Smooth muscle cell of the brain vasculature (primary cell): ENCODE measurements around the gene SCN3A.

ENCODE experiments used
- DNase-seq: peaks from one replicate; pipeline ENCODE4 v3.0.0-alpha.2; 2012; ENCODE audit warnings: low read depth, low spot score

Gene SCN3A

GRCh38 chr2:165191096-165191728 lies 12.6 kb downstream of the SCN3A start:
- DNase-seq: no peak

DNA sequence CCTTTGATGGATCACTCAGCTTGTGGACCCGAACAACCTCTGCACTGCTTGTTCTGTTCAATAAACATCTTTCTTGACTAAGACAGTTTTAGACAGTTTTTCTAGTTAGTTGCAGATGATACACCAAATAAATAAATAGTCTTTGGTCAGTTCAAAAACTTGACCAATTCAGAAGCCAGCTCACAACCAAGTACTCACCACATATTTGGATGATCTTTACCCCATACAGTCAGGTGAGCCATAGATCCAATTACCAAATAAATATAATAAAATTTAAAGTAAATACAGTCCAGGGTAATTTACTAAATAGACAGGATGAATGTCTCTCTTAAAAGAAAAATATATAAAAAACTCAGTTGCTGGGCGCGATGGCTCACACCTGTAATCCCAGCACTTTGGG lies 18.2 kb downstream of the SCN3A start:
- DNase-seq: no peak

- DNase-seq: no peak
Observed at GRCh38 chr2:165182029-165182428, 21.8 kb downstream of the SCN3A start.

DNA sequence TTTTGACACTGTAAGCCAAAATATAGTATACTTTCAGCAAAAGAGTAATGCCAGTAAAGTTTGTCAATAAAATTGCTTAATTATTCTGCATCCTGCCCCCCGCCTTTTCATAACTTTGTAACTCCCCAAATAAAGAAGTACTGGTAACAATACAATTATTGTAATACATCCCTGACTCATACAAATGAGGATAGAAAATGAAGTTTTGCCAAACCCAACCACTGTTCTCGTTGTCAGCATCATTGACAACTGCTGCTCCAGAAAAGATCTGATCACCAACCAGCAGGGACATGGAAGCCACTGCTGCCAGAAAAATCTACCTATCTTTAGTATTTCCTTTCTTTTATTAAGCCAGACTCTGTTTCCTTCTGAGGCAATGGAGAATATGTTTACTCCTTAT lies 27.1 kb downstream of the SCN3A start:
- DNase-seq: no peak

DNA sequence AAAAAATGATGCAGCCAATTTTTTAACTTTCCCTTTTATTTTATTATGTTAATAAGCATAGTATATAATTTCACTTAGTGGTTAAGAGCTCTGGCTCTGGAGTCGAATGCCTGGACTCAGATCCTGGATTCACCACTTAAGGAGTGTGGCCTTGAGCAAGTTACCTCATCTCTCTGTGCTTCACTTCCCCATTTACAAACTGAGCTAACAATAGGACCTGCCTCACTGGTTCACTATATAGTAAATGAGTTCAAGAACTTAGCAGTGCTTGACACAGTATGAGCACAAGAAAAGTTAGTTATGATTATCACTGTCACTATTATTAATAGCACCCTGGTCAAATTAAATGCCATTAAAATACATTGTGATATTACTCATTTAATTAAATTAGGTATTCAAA lies 30.6 kb downstream of the SCN3A start:
- DNase-seq: no peak

DNA sequence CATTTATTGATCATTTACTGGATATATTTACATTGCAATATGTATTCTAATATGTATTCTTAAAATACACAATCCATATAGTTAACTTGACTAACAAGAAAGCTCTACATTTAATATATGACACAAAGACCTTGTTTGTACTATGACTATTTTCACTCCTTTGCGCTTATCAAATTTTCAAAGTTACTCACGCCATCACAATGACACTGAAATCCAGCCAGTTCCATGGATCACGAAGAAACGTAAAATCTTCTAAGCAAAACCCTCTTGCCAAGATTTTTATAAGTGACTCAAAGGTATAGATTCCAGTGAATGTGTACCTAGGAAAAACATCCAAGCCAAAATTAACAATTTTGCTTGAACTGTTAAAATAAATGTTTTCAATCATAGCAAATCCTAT lies 39.6 kb downstream of the SCN3A start:
- no peak for DNase-seq

GRCh38 chr2:165163761-165164160 lies 40.1 kb downstream of the SCN3A start:
- no peak for DNase-seq

DNA sequence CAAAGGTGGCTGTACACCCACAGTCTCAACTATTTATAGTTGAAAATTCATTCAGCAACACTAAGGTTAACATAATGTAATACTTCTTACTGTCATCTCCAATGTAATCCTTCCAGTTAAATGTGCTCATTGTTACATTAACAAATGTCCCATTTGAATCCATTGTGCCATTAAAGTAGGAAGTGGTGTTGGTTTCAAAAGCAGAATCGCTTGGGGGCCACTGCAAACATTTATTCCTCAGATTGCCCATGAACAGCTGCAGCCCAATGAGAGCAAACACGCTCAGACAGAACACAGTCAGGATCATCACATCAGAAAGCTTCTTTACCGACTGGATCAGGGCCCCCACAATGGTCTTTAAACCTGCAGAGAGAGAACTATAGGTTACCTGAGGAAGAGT lies 41.4 kb downstream of the SCN3A start:
- no peak for DNase-seq

GRCh38 chr2:165161510-165161909 lies 42.3 kb downstream of the SCN3A start:
- no peak for DNase-seq

GRCh38 chr2:165157160-165157559 lies 46.7 kb downstream of the SCN3A start:
- DNase-seq: no peak

GRCh38 chr2:165155152-165155551 lies 48.7 kb downstream of the SCN3A start:
- DNase-seq: no peak

DNA sequence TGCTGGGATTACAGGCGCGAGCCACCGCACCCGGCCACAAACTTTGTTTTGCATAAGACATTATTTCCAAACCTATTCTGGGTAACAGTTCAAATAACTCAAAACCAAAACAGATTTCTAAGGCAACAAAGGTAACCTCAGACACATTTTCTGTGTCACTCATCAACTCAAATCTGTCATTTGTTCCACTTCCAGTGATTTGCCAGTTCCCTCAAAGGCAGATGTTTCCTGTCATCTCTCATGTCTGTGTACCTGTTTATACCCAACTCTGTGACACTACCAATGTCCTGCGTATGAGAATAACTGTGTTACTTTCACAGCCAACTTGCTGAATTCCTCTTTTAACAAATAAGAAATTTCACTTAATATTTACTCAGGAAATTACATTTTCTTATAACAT lies 54.4 kb downstream of the SCN3A start:
- no peak for DNase-seq

GRCh38 chr2:165147186-165148045 lies 56.4 kb downstream of the SCN3A start:
- no peak for DNase-seq

GRCh38 chr2:165144315-165144714 lies 59.5 kb downstream of the SCN3A start:
- no peak for DNase-seq

DNA sequence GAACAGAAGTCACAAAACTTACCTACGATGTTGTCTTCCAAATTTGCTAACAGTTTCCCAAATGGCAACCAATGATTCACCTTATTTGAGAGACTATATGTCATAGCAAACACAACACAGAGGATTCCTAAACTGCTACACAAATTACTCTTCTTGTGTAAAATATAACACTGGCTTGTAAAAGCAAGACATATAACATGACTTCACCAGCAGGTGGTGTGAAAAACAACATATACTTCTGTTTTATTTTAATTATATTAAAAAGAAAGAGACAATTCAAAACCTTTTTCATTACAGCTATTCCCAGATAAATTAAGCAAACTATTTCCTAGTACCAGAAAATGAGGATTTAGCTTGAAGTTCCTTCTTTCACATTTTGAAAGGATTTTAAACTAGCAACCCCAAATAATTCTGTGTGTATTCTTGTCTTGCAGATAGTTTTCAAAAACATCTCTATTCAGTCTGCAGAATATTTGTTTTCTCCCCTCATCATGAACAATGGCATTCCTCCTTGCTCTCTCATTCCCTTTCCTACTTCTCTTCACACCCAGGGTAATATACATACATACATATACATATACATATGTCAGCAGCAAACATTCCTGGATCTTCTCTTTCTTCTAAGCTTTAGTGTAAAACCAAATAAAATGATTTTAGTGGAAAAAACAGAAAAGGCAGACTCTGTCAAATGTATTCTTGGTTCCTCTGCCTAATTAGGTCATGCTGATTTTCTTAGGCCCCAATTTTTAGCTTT lies 62.1 kb downstream of the SCN3A start:
- DNase-seq: no peak

DNA sequence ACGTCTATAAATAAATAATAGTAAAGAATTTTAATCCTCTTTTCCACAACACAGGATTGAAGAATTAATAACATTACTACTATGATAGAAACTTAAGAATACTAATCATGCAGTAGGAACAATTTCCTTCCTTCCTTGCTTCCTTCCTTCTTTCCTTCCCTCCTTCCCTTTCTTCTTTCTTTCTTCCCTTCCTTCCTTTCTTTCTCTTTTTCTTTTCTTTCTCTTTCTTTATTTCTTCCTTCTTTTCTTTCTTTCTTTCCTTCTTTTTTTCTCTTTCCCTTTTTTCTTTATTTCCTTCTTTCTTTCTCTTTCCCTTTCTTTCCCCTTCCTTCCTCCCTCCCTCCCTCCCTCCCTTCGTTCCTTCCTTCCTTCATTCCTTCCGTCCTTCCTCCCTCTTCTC lies 77.6 kb downstream of the SCN3A start:
- DNase-seq: no peak

DNA sequence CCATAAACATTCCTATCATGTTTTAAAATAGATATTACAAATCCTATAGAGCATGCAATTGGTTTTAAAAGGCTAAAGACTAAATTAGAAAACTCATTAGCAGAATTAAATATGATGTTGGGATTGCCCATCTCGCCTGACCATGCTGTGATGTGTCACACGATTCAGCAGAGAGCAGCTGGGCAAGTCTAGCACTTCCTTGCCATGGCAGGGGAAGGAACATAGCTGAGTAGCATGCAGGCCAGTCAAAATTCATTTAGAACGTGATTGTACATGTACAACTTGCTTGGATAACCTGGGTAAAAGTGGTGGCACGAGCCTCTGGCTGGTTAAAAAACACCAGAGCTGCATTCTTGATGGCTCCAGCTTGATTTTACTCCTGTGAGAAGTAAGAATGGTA lies 81.3 kb downstream of the SCN3A start:
- no peak for DNase-seq

GRCh38 chr2:165120740-165121467 lies 82.9 kb downstream of the SCN3A start:
- DNase-seq: no peak

GRCh38 chr2:165115258-165115657 lies 88.6 kb downstream of the SCN3A start:
- no peak for DNase-seq

DNA sequence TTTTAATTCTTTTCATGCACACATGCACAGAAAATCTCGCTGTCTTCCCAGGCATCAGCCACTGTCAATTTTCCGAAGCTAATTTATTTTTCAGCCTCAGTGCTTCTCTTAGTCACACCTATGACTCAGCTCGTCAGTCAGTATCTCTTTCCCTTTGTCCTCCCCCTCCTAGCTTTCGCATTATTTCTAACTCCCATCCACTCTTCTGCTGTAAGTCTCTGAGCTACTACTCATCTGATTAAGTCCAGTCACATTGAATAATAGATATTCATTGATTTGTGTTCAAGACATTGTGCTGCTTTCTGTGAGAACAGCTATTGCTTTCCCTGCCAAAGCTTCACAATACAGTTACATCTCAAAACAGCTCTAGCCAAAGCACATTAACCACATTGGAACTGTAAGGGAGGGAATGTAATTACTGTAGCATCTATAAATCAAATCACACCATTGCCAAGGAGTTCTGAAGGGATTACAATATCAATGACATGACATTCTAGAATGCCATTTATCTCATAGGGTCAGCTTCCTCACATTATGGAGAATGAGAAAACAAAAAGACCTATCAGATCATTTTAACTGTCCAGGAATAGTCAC lies 89.4 kb downstream of the SCN3A start:
- no peak for DNase-seq

DNA sequence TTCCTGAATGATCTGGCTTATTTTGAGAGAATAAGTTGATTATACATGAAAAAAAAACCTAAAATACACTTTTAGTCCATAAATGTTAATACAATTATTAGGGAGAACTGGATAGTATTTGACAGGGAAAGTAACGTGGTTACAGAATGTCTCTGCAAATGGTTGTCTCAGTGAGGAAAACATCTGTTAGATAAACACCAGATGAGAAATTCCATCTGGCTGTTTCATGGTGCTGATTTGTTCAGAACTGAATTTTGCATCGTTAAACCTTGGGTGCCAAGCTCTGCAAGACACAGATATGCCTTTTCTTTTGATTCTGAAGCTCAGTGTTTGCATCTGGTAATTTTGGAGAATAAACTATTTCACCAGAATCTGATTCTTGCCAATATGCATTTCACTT lies 90.4 kb downstream of the SCN3A start:
- DNase-seq: no peak

- no peak for DNase-seq
Observed at GRCh38 chr2:165112789-165113188, 91.1 kb downstream of the SCN3A start.
